Upper lobe of left lung (tissue), 6 donors: ENCODE measurements around the gene ANKRD60. TPM values are rescaled to one million over a fixed set of nuclear protein-coding genes. Genes with fewer than 3 reads are reported as not detected.

ENCODE experiments used
- ATAC-seq, 2 donors: fragments of 200-7000 bp; cut with Tn5 transposase; one replicate each; pipeline ENCODE4 v1.9.1; 2022; ENCODE audit warnings: mild to moderate bottlenecking in 2 of 2, moderate library complexity in 2 of 2; ENCODE audit not compliant: low FRiP score in 2 of 2
- DNase-seq, 2 donors: peaks; one replicate each; pipeline ENCODE4 v3.0.0-alpha.2; 2019 to 2020
- H3K27ac ChIP-seq, 4 donors: fragments of 200-600 bp; sonication (generic); one replicate each; pipeline ENCODE4 v1.5.1; 2016 to 2019
- H3K27me3 ChIP-seq, 4 donors: fragments of 200-600 bp; sonication (generic); one replicate each; pipeline ENCODE4 v1.5.1; 2017 to 2019
- H3K36me3 ChIP-seq, 4 donors: fragments of 200-600 bp; sonication (generic); one replicate each; pipeline ENCODE4 v1.5.1; 2016 to 2019
- H3K4me1 ChIP-seq, 4 donors: fragments of 200-600 bp; sonication (generic); one replicate each; pipeline ENCODE4 v1.5.1; 2018 to 2019
- H3K4me3 ChIP-seq, 4 donors: fragments of 200-600 bp; sonication (generic); one replicate each; pipeline ENCODE4 v1.5.1; 2017 to 2019; ENCODE audit warnings: mild to moderate bottlenecking in 2 of 4, moderate library complexity in 1 of 4
- H3K9me3 ChIP-seq, 4 donors: fragments of 200-600 bp; sonication (generic); one replicate each; pipeline ENCODE4 v1.5.1; 2018 to 2019
- EP300 ChIP-seq, 4 donors: sonication (generic); formaldehyde crosslinking; IDR thresholded peaks; one replicate each; pipeline ENCODE4 v1.5.1; 2017; ENCODE audit warnings: antibody characterized with exemption in 4 of 4, control low read depth in 2 of 4
- POLR2A ChIP-seq, 4 donors: fragments of 450-650 bp; IDR thresholded peaks; one replicate each; pipeline ENCODE4 v1.5.1; 2016 to 2017; ENCODE audit warnings: antibody characterized with exemption in 4 of 4, mild to moderate bottlenecking in 2 of 4
- POLR2AphosphoS5 ChIP-seq, 2 donors: sonication (generic); formaldehyde crosslinking; IDR thresholded peaks; one replicate each; pipeline ENCODE4 v1.5.1; 2017; ENCODE audit warnings: antibody characterized with exemption in 2 of 2
- WGBS, 2 donors: methylation state at CpG; one replicate each; pipeline ENCODE4 v1.1.5; 2017 to 2018; 5-methylcytosine and 5-hydroxymethylcytosine counted together
- total RNA-seq, 6 donors: library from RNA; depleted of rRNA in 4 of 6; stranded (reverse); fragments of >200 nt in 4 of 6; gene quantifications; one replicate each; pipeline versions ENCODE4 v1.1.0 to v1.2.1, GENCODE V29; 2016 to 2021
- TF ChIP-seq, protein P1 (sequence below), 6 experiments: fragments of 450-650 bp in 4 of 6; fragments of 200-600 bp in 2 of 6; sonication (generic) in 2 of 6; IDR thresholded peaks; one replicate each; pipeline ENCODE4 v1.5.1; 2016 to 2019; ENCODE audit warnings: antibody characterized with exemption in 6 of 6
- donor health status: DM: no; HTN: no; CAD: no; lungs with moderate emphysema.
- donor health status: DM: no; HTN: yes; CAD: no; lungs with severe emphysema.

ANKRD60 gene
- total RNA-seq, 6 donors from 2014 or later = not detected

DNA sequence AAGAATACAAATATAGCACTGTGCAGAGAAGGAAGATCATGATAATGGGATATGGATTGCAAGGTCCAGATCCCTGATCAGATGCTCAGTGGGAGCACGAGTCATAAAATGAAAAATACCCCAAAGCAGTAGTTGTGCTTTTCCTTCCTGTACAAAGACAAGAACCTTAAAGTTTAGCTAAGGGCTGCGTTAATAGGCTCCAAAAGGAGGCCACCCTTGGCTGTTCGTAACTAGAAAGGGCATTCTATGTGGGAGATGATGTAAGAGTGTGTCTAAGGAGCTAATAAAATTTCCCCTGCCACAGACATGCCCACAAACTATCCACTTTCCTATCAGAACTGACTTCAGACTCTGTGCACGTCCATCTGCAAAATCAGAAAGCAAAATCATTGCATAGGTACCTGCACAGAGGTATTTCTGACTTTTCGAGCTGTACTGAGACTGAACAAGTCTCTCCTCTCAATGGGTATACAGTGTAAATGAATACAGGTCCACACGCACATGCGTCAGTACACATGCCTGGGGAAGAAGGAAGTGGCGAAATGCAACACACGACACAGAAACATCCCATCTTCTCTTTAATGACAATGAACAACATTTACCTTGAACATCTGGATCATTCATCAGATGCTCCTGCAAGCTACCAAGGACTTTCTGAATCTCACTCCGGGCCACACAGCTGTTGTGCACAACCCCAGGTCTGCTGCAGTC, 16.9 kb upstream of the ANKRD60 start:
- 89 to 95% methylated on average over 10 of the region's 10 CpGs for WGBS, 2 donors
- TF ChIP-seq, protein P1, sequence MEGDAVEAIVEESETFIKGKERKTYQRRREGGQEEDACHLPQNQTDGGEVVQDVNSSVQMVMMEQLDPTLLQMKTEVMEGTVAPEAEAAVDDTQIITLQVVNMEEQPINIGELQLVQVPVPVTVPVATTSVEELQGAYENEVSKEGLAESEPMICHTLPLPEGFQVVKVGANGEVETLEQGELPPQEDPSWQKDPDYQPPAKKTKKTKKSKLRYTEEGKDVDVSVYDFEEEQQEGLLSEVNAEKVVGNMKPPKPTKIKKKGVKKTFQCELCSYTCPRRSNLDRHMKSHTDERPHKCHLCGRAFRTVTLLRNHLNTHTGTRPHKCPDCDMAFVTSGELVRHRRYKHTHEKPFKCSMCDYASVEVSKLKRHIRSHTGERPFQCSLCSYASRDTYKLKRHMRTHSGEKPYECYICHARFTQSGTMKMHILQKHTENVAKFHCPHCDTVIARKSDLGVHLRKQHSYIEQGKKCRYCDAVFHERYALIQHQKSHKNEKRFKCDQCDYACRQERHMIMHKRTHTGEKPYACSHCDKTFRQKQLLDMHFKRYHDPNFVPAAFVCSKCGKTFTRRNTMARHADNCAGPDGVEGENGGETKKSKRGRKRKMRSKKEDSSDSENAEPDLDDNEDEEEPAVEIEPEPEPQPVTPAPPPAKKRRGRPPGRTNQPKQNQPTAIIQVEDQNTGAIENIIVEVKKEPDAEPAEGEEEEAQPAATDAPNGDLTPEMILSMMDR (IDR thresholded peaks at IDR 0.05) = no peak
- TF ChIP-seq POLR2A (IDR thresholded peaks at IDR 0.05) = no peak
- TF ChIP-seq EP300 (IDR thresholded peaks at IDR 0.05) = no peak
- TF ChIP-seq POLR2AphosphoS5 (IDR thresholded peaks at IDR 0.05) = no peak
- no peak for ATAC-seq

DNA sequence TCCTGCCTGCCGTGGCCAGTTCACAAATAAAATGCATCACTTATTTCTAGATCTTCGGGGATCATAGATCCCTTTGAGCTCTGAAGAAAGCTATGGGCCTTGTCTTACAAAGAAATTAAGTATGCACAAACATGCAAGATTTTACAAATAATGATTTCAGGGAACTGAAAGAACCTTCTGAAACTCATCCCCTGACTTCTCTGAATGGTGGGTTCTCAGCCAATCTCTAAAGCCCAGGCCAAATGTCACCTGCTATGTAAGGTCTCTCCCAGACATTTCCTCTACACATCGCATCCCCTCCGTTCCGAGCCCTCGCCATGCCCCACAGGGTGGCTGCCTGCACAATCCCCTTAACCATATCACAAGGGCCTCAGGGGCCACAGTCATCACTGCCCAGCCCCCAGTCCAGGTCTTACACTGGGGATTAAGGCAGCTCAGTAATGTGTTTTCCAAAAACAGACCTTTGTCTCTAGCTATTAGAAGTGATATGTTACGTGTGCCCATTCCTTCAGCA, 16.1 kb upstream of the ANKRD60 start:
- no peak overlapping the region for H3K27ac ChIP-seq
- no peaks in the 10 kb centered on the region for H3K4me1 ChIP-seq
- TF ChIP-seq, protein P1 (IDR thresholded peaks at IDR 0.05) = no peak
- no peak for TF ChIP-seq POLR2A (IDR thresholded peaks at IDR 0.05)
- TF ChIP-seq POLR2AphosphoS5 (IDR thresholded peaks at IDR 0.05) = no peak
- no peak for TF ChIP-seq EP300 (IDR thresholded peaks at IDR 0.05)
- no peak overlapping the region for H3K4me3 ChIP-seq
- 84 to 92% methylated on average over 7 of the region's 7 CpGs for WGBS, 2 donors
- H3K9me3 ChIP-seq = no peaks in the 10 kb centered on the region
- no peaks in the 10 kb centered on the region for H3K27me3 ChIP-seq
- peaks cover 7 to 79% (median 38%) of the 10 kb centered on the region in 4 donors for H3K36me3 ChIP-seq
- ATAC-seq (no peak), DNase-seq (no peak)

More for the DNA sequence above, 16.9 kb upstream of the ANKRD60 start:
- H3K36me3 ChIP-seq = peaks cover 7 to 86% (median 35%) of the 10 kb centered on the region in 4 donors
- H3K4me1 ChIP-seq = no peaks in the 10 kb centered on the region
- H3K27me3 ChIP-seq = no peaks in the 10 kb centered on the region
- no peaks in the 10 kb centered on the region for H3K9me3 ChIP-seq
- no peak overlapping the region for H3K27ac ChIP-seq
- DNase-seq = no peak
- no peak overlapping the region for H3K4me3 ChIP-seq

DNA sequence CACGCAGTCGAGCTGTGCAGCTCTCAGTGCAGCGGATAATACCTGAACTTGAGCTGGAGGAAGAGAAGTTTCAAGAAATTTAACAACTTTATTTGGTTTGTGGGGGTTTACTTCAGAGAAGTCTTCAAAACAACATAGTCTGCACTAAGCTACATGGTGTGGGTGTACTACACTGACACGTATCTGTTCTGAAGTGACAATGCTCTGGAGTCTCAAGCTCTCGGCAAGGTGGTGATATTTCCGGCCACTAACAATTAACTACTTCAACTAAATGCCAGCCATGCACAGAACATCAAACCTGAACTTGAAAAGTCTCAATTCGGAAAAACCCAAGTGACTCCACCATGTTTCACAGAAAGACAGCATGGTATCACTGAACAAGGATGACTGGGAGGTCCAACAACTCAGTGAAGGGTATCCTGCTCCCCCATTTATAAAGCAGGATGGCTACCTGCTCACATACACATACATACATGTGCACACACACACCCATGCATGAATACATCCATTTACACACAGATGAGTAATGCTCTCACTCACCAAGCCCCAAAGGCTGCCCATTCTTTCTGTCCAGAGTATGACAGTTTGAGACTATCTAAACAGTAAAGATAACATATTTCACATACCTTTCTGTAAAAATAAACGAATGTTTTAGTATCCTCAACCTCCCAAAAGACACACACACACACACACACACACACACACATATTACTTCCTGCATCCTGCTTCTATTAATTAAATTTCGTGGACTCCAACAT, 15.4 kb upstream of the ANKRD60 start:
- Histone ChIP-seq H3K27ac (no peak overlapping the region), H3K4me1 (no peaks in the 10 kb centered on the region), H3K27me3 (no peaks in the 10 kb centered on the region), H3K9me3 (no peaks in the 10 kb centered on the region), H3K36me3 (peaks cover 7 to 81% (median 42%) of the 10 kb centered on the region in 4 donors), H3K4me3 (no peak overlapping the region)
- WGBS, 2 donors = 84 to 87% methylated on average over 9 of the region's 9 CpGs
- TF ChIP-seq POLR2AphosphoS5 (IDR thresholded peaks at IDR 0.05) (no peak), EP300 (IDR thresholded peaks at IDR 0.05) (no peak), POLR2A (IDR thresholded peaks at IDR 0.05) (no peak)
- TF ChIP-seq, protein P1 (IDR thresholded peaks at IDR 0.05) = no peak
- DNase-seq (no peak), ATAC-seq (no peak)

DNA sequence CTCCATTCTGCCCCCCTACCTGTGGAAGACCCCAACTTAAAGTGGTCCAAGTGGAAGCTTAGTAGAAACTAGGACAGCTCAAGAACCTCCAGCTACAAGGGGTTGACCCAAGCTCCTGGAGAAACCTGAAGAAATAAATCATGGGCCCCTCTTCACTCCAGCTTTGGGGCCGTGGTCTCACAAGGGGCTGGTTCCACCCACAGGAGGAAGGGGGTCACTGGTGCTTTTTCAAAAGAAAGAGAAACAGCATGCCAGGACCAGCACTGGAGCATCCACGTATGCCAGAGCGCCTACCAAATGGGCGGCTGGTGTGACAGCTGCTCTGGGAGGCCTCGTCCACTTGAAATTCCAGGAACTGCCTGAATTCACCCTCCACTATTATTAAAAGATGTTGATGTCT, 14.4 kb upstream of the ANKRD60 start:
- 97 to 98% methylated on average over 5 of the region's 5 CpGs for WGBS, 2 donors
- ATAC-seq = no peak
- peaks cover 7 to 73% (median 44%) of the 10 kb centered on the region in 4 donors for H3K36me3 ChIP-seq

More for the DNA sequence above, 14.4 kb upstream of the ANKRD60 start:
- no peak for DNase-seq
- H3K27me3 ChIP-seq = no peaks in the 10 kb centered on the region
- no peak overlapping the region for H3K27ac ChIP-seq
- H3K4me3 ChIP-seq = no peak overlapping the region
- TF ChIP-seq POLR2AphosphoS5 (IDR thresholded peaks at IDR 0.05) = no peak
- no peak for TF ChIP-seq POLR2A (IDR thresholded peaks at IDR 0.05)
- TF ChIP-seq, protein P1 (IDR thresholded peaks at IDR 0.05) = no peak
- no peaks in the 10 kb centered on the region for H3K4me1 ChIP-seq
- no peaks in the 10 kb centered on the region for H3K9me3 ChIP-seq
